ENCODE measurements around the gene TCP10L. TPM values are rescaled to one million over a fixed set of nuclear protein-coding genes. Genes with fewer than 3 reads are reported as not detected.

TCP10L gene
- total and polyA plus RNA-seq, 2 of the 4 experiments (the other 2 are of a cell fraction) = 0.09 TPM; not detected in 1

GRCh38 chr21:32587120-32587519 is 1.8 kb upstream of the TCP10L start:
- dilution Hi-C loops (cut with HindIII; ENCODE audit: low sequenced_read_pairs, unreplicated experiment) (no loop called here), in situ Hi-C loops (cut with MboI; ENCODE audit: low sequenced_read_pairs) (no loop called here), intact Hi-C loops (cut with micrococcal nuclease) (no loop called here)
- TF ChIP-seq FOS (IDR thresholded peaks at IDR 0.05; ENCODE audit: low read depth, low read length) (no peak), MAZ (IDR thresholded peaks at IDR 0.05; ENCODE audit: borderline replicate concordance, low read depth, low read length) (no peak), MAFK (IDR thresholded peaks at IDR 0.05; ENCODE audit: low read depth, low read length) (no peak), CTCF (conservative IDR thresholded peaks at IDR 0.05; ENCODE audit: low read depth, low read length) (no peak), MXI1 (IDR thresholded peaks at IDR 0.05; ENCODE audit: borderline replicate concordance, low read depth, low read length) (no peak), CHD1 (IDR thresholded peaks at IDR 0.05; ENCODE audit: low read depth, low read length) (no peak), RCOR1 (IDR thresholded peaks at IDR 0.05; ENCODE audit: insufficient replicate concordance, low read length) (no peak), SMC3 (IDR thresholded peaks at IDR 0.05; ENCODE audit: low read depth, low read length) (no peak), POLR2A (IDR thresholded peaks at IDR 0.05; ENCODE audit: low read depth, low read length) (no peak), BHLHE40 (IDR thresholded peaks at IDR 0.05; ENCODE audit: low read depth, low read length) (no peak), RAD21 (IDR thresholded peaks at IDR 0.05; ENCODE audit: low read length) (no peak)
- TF ChIP-seq, protein P1, sequence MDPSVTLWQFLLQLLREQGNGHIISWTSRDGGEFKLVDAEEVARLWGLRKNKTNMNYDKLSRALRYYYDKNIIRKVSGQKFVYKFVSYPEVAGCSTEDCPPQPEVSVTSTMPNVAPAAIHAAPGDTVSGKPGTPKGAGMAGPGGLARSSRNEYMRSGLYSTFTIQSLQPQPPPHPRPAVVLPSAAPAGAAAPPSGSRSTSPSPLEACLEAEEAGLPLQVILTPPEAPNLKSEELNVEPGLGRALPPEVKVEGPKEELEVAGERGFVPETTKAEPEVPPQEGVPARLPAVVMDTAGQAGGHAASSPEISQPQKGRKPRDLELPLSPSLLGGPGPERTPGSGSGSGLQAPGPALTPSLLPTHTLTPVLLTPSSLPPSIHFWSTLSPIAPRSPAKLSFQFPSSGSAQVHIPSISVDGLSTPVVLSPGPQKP (IDR thresholded peaks at IDR 0.05; ENCODE audit: borderline replicate concordance, low read depth, low read length) = no peak
- TF ChIP-seq, protein P2, sequence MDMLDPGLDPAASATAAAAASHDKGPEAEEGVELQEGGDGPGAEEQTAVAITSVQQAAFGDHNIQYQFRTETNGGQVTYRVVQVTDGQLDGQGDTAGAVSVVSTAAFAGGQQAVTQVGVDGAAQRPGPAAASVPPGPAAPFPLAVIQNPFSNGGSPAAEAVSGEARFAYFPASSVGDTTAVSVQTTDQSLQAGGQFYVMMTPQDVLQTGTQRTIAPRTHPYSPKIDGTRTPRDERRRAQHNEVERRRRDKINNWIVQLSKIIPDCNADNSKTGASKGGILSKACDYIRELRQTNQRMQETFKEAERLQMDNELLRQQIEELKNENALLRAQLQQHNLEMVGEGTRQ (IDR thresholded peaks at IDR 0.05; ENCODE audit: low read depth, low read length) = no peak
- H3K27me3 ChIP-seq (ENCODE audit: control insufficient read depth, insufficient read depth, low read length) = peaks cover 13% of the 10 kb centered on the region
- H3K9ac ChIP-seq (ENCODE audit: low read depth, low read length) = no peak overlapping the region
- 54% methylated on average over 5 of the region's 13 CpGs; no CpG with 5 or more reads in 1 of the 2 experiments for WGBS, 2 experiments (ENCODE audit: extremely low coverage in 2 of 2, insufficient read length in 1 of 2)
- no peak overlapping the region for H3K18ac ChIP-seq (ENCODE audit: low read depth, low read length)
- H2BK5ac ChIP-seq (ENCODE audit: low read depth, low read length, poor library complexity, severe bottlenecking) = no peak overlapping the region
- H3K4me2 ChIP-seq (ENCODE audit: low read depth, low read length) = no peak overlapping the region
- no peaks in the 10 kb centered on the region for H3K4me1 ChIP-seq (ENCODE audit: control insufficient read depth, insufficient read depth, low read length)
- POLR2A ChIA-PET (ENCODE audit: unreplicated experiment) = no interaction called here
- H3K79me1 ChIP-seq (ENCODE audit: low read depth in 1 of 2, low read length in 2 of 2) = no peaks in the 10 kb centered on the region
- H2BK20ac ChIP-seq (ENCODE audit: low read depth, low read length) = no peak overlapping the region
- no peak for ATAC-seq (ENCODE audit: low read depth)
- no peak overlapping the region for H4K8ac ChIP-seq (ENCODE audit: low read depth in 2 of 2, low read length in 2 of 2)
- H2BK15ac ChIP-seq (ENCODE audit: low read depth, low read length) = no peak overlapping the region
- no peak for DNase-seq
- no peak overlapping the region for H3K4ac ChIP-seq (ENCODE audit: low read depth, low read length)
- H3K14ac ChIP-seq (replicated peaks; ENCODE audit: low read depth, low read length) = no peak overlapping the region
- H4K5ac ChIP-seq (ENCODE audit: low read depth, low read length) = no peak overlapping the region
- H2AFZ ChIP-seq (replicated peaks; ENCODE audit: low read length, poor library complexity) = no peak overlapping the region
- H3K4me3 ChIP-seq (ENCODE audit: insufficient read depth, low read depth, low read length) = no peak overlapping the region
- no peak overlapping the region for H3K56ac ChIP-seq (ENCODE audit: extremely low read depth, insufficient read depth, low read length)
- no peak overlapping the region for H2AK5ac ChIP-seq (ENCODE audit: low read depth, low read length)
- no peaks in the 10 kb centered on the region for H3K9me1 ChIP-seq (ENCODE audit: insufficient read depth, low read length)
- no peak overlapping the region for H3K23ac ChIP-seq (ENCODE audit: low read depth, low read length)
- no peaks in the 10 kb centered on the region for H4K20me1 ChIP-seq (ENCODE audit: insufficient read depth, low read length)
- CTCF ChIA-PET = no interaction called here
- no peak overlapping the region for H3K27ac ChIP-seq (ENCODE audit: insufficient read depth, low read length)
- no peak overlapping the region for H2AK9ac ChIP-seq (replicated peaks; ENCODE audit: low read depth, low read length, poor library complexity)
- BruUV-seq (replicated peaks) = no TSS peak
- no peaks in the 10 kb centered on the region for H3K9me3 ChIP-seq (ENCODE audit: control insufficient read depth, insufficient read depth, low read length)
- no peak overlapping the region for H4K91ac ChIP-seq (ENCODE audit: insufficient read depth, low read depth, low read length)
- H2BK120ac ChIP-seq (ENCODE audit: low read depth, low read length) = no peak overlapping the region
- H3K36me3 ChIP-seq (ENCODE audit: control insufficient read depth, insufficient read depth, low read length) = no peaks in the 10 kb centered on the region

All from IMR-90 (cell line).